Psoas muscle (tissue), 8 donors: ENCODE results near the gene COQ8A. TPM values are rescaled to one million over a fixed set of nuclear protein-coding genes. Genes with fewer than 3 reads are reported as not detected.

Experiments used
- ATAC-seq, 4 donors: fragments of 200-7000 bp; cut with Tn5 transposase; one replicate each; pipeline ENCODE4 v1.9.1; 2020; ENCODE audit warnings: moderate library complexity in 3 of 4, mild to moderate bottlenecking in 2 of 4
- DNase-seq, 2 donors: peaks; one replicate each; pipeline ENCODE4 v3.0.0-alpha.2; 2020
- H3K27ac ChIP-seq: fragments of 200-600 bp; one replicate; pipeline ENCODE4 v1.8.0; 2022
- H3K27me3 ChIP-seq, 3 donors: fragments of 200-600 bp in 1 of 3; one replicate each; pipeline versions ENCODE4 v1.6.1 to v1.8.0; 2013 to 2022; ENCODE audit warnings: low read length in 2 of 3, mild to moderate bottlenecking in 2 of 3, moderate library complexity in 1 of 3; ENCODE audit not compliant: insufficient read depth in 3 of 3
- H3K36me3 ChIP-seq, 2 donors: fragments of 200-600 bp in 1 of 2; one replicate each; pipeline versions ENCODE4 v1.6.1 to v1.8.0; 2013 to 2022; ENCODE audit warnings: low read depth in 1 of 2, mild to moderate bottlenecking in 1 of 2, moderate library complexity in 1 of 2; ENCODE audit not compliant: insufficient read depth in 1 of 2
- H3K4me1 ChIP-seq: fragments of 200-600 bp; one replicate; pipeline ENCODE4 v1.8.0; 2022
- H3K4me3 ChIP-seq: fragments of 200-600 bp; one replicate; pipeline ENCODE4 v1.8.0; 2022; ENCODE audit warnings: mild to moderate bottlenecking
- H3K9me3 ChIP-seq: fragments of 200-600 bp; one replicate; pipeline ENCODE4 v1.8.0; 2022
- CTCF ChIP-seq: fragments of 200-600 bp; IDR thresholded peaks from one replicate; pipeline ENCODE4 v1.8.0; 2022; ENCODE audit warnings: antibody characterized with exemption
- WGBS, 3 donors: extraction: QIAGEN DNeasy Blood & Tissue Kit; methylation state at CpG; one replicate each; pipeline versions ENCODE4 v1.1.6 to v1.1.7; 2013; 5-methylcytosine and 5-hydroxymethylcytosine counted together
- intact Hi-C, 2 donors: fragments of 100-400 bp; cut with DNase I; formaldehyde crosslinking; loops; one replicate each; pipeline versions ENCODE4 v1.11.0 to v1.14.2; 2022
- polyA plus RNA-seq, 3 donors: library from polyadenylated mRNA; stranded (reverse); fragments of 200-250 nt; gene quantifications; one replicate each; pipeline ENCODE4 v1.2.3, GENCODE V29; 2013
- total RNA-seq, 4 donors: library from RNA; stranded (reverse); fragmentation: NEBNext Ultra II Directional in 2 of 4; extraction: Animal tissue kit (Norgen Biotek cat#: 25700) in 2 of 4; gene quantifications; one replicate each; pipeline versions ENCODE4 v1.2.1 to v1.2.4, GENCODE V29; 2021 to 2023
- donor health status: healthy with polysubstance abuse.
- donor health status: DM: no; HTN: no; CAD: no; lungs with moderate emphysema.
- donor health status: Bipolar disorder and iron deficiency.
- donor health status: healthy.
- donor health status: DM: yes; HTN: yes; CAD: no.
- donor health status: DM: no; HTN: no; CAD: no.
- donor health status: DM: no; HTN: no; CAD: no.
- donor health status: DM: yes; HTN: yes; CAD: no.

The COQ8A gene
- total and polyA plus RNA-seq, 7 donors, result 134 to 1,432 (median 726) TPM

GRCh38 chr1:226979517-226980121, 39.5 kb downstream of the COQ8A start:
- Histone ChIP-seq H3K4me1 (peaks cover 82% of the 10 kb centered on the region), H3K27me3 (no peaks in the 10 kb centered on the region), H3K4me3 (peak overlapping the region; percentile 12), H3K36me3 (peaks cover 0 to 49% of the 10 kb centered on the region in 2 donors), H3K27ac (peak overlapping the region; percentile 85), H3K9me3 (no peaks in the 10 kb centered on the region)
- peak; percentile 8 for TF ChIP-seq CTCF
- 19 to 27% (median 27%) methylated on average over 11 to 12 of the region's 12 CpGs for WGBS, 3 donors
- intact Hi-C loops, result loop anchor here in 1 of 2 donors (5.0 kb wide), 2 partner anchors 37 to 62 kb away; partner anchors contain the start of gene COQ8A
- ATAC-seq (peak; percentile 74 to 82 (median 77)), DNase-seq (peak; percentile 64 to 87)

- ATAC-seq, result peak; percentile 0 to 16 (median 2)
- peak overlapping the region; percentile 85 for H3K27ac ChIP-seq
- no peak for DNase-seq
- intact Hi-C loops, result loop anchor here in 1 of 2 donors (5.0 kb wide), 2 partner anchors 38 to 63 kb away; partner anchors contain the start of gene COQ8A
- whole genome bisulfite sequencing, 3 donors, result 22 to 56% (median 38%) methylated on average over 4 of the region's 4 CpGs
- no peaks in the 10 kb centered on the region for H3K9me3 ChIP-seq
- H3K36me3 ChIP-seq, result peaks cover 0 to 55% of the 10 kb centered on the region in 2 donors
- no peaks in the 10 kb centered on the region for H3K27me3 ChIP-seq
- H3K4me1 ChIP-seq, result peaks cover 80% of the 10 kb centered on the region
- TF ChIP-seq CTCF, result no peak
- H3K4me3 ChIP-seq, result no peak overlapping the region
Measured at GRCh38 chr1:226980122-226980560, 40.0 kb downstream of the COQ8A start.

- no peak overlapping the region for H3K4me3 ChIP-seq
- 57 to 68% (median 61%) methylated on average over 26 of the region's 26 CpGs for WGBS, 3 donors
- no peaks in the 10 kb centered on the region for H3K27me3 ChIP-seq
- peaks cover 0 to 61% of the 10 kb centered on the region in 2 donors for H3K36me3 ChIP-seq
- H3K9me3 ChIP-seq, result no peaks in the 10 kb centered on the region
- peak overlapping the region; percentile 85 for H3K27ac ChIP-seq
- H3K4me1 ChIP-seq, result peaks cover 80% of the 10 kb centered on the region
- intact Hi-C loops, result loop anchor here in 1 of 2 donors (5.0 kb wide), 2 partner anchors 38 to 63 kb away; partner anchors contain the start of gene COQ8A
- TF ChIP-seq CTCF, result no peak
- peak in 1 of 2 donors; percentile 73 for DNase-seq
- no peak for ATAC-seq
Measured at GRCh38 chr1:226980565-226981385, 40.7 kb downstream of the COQ8A start.

- H3K36me3 ChIP-seq, result peaks cover 0 to 67% of the 10 kb centered on the region in 2 donors
- ATAC-seq (no peak), DNase-seq (peak in 1 of 2 donors; percentile 61)
- H3K9me3 ChIP-seq, result no peaks in the 10 kb centered on the region
- H3K4me1 ChIP-seq, result peaks cover 82% of the 10 kb centered on the region
- WGBS, 3 donors, result 64 to 82% (median 69%) methylated on average over 9 to 12 of the region's 12 CpGs
- H3K4me3 ChIP-seq, result no peak overlapping the region
- TF ChIP-seq CTCF, result no peak
- H3K27me3 ChIP-seq, result no peaks in the 10 kb centered on the region
- H3K27ac ChIP-seq, result peak overlapping the region; percentile 85
- intact Hi-C loops, result loop anchor here in 1 of 2 donors (5.0 kb wide), 2 partner anchors 39 to 64 kb away; partner anchors contain the start of gene COQ8A
Measured at GRCh38 chr1:226981386-226981817, 41.3 kb downstream of the COQ8A start.
